ENCODE measurements around the gene GABBR2. TPM values are rescaled to one million over a fixed set of nuclear protein-coding genes. Genes with fewer than 3 reads are reported as not detected.

Gene GABBR2
- total and polyA plus RNA-seq, 4 experiments from 2014 or later: not detected

GRCh38 chr9:98345011-98345410 lies 363.7 kb downstream of the GABBR2 start:
- Histone ChIP-seq H3K9me3 (ENCODE audit: control insufficient read depth in 1 of 2, low read length in 2 of 2) (no peaks in the 10 kb centered on the region), H3K36me3 (ENCODE audit: insufficient read depth, low read length) (no peaks in the 10 kb centered on the region), H3K4me1 (ENCODE audit: insufficient read depth, low read length) (no peaks in the 10 kb centered on the region), H3K27me3 (ENCODE audit: insufficient read depth, low read length) (no peaks in the 10 kb centered on the region), H3K27ac (ENCODE audit: low read depth, low read length) (no peak overlapping the region), H3K4me3 (ENCODE audit: low read length in 2 of 2) (no peak overlapping the region)
- H3K27ac Mint-ChIP-seq: no peak overlapping the region
- peaks cover 0 to 7% (median 4%) of the 10 kb centered on the region in 8 donors for H3K9me3 Mint-ChIP-seq
- H3K27me3 Mint-ChIP-seq: peaks cover 21 to 26% of the 10 kb centered on the region in 2 donors
- no peaks in the 10 kb centered on the region for H3K4me1 Mint-ChIP-seq
- no peaks in the 10 kb centered on the region for H3K36me3 Mint-ChIP-seq
- ChIA-PET CTCF (ENCODE audit: partially characterized antibody) (no interaction called here), POLR2A (ENCODE audit: partially characterized antibody) (no interaction called here)
- no peak for DNase-seq
- no peak overlapping the region for H3K4me3 Mint-ChIP-seq
- intact Hi-C loops (cut with micrococcal nuclease): no loop called here

DNA sequence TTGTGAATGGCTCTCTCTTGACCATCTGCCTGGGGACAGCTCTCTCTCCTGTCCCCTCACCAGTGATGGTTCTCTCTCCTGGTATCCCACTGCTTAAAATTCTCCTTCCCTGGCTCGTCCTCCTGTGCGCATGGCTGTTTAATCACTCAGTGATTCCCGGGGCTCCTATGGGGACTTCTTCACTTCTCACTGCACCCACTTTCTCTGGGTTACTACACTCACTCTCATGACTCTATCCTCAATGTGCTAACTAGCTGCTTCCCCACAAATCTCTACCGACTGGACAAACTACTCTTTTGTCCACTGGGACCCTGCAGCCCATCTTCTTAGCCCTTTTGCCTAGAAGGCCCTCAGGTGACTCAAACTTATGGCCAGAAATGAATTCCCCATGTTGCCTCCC lies 364.2 kb downstream of the GABBR2 start:
- H3K27ac ChIP-seq (ENCODE audit: low read depth, low read length): no peak overlapping the region
- no peaks in the 10 kb centered on the region for H3K4me1 Mint-ChIP-seq
- H3K36me3 Mint-ChIP-seq: no peaks in the 10 kb centered on the region
- no peaks in the 10 kb centered on the region for H3K36me3 ChIP-seq (ENCODE audit: insufficient read depth, low read length)
- H3K27me3 ChIP-seq (ENCODE audit: insufficient read depth, low read length): no peaks in the 10 kb centered on the region
- H3K4me1 ChIP-seq (ENCODE audit: insufficient read depth, low read length): no peaks in the 10 kb centered on the region
- H3K9me3 Mint-ChIP-seq: peaks cover 0 to 8% (median 2%) of the 10 kb centered on the region in 8 donors
- no peak overlapping the region for H3K4me3 ChIP-seq (ENCODE audit: low read length in 2 of 2)
- H3K27me3 Mint-ChIP-seq: peaks cover 22 to 23% of the 10 kb centered on the region in 2 donors
- no peaks in the 10 kb centered on the region for H3K9me3 ChIP-seq (ENCODE audit: control insufficient read depth in 1 of 2, low read length in 2 of 2)
- H3K4me3 Mint-ChIP-seq: no peak overlapping the region
- H3K27ac Mint-ChIP-seq: no peak overlapping the region
- intact Hi-C loops (cut with micrococcal nuclease): no loop called here
- ChIA-PET CTCF (ENCODE audit: partially characterized antibody) (no interaction called here), POLR2A (ENCODE audit: partially characterized antibody) (no interaction called here)
- DNase-seq: no peak

DNA sequence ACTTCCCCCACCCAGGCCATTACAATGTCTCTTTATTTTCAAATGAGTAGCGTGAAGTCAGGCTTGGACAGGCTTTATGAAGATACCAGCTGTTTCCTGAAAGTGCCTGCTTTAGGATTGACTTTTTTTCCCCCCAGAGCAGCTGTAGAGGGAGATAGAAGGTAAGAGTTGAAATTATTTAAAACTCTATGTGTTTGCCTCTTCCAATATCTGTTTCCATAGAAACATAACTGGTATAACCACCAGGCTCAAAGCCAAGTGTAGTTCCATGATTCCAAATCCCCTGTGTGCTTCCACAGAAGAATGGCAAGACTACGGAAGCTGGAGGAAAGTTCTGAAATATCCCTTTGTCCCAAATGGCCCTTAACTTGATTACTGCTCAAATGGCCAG lies 365.9 kb downstream of the GABBR2 start:
- no peak for DNase-seq
- H3K4me1 Mint-ChIP-seq: no peaks in the 10 kb centered on the region
- intact Hi-C loops (cut with micrococcal nuclease): no loop called here
- H3K9me3 ChIP-seq (ENCODE audit: control insufficient read depth in 1 of 2, low read length in 2 of 2): no peaks in the 10 kb centered on the region
- H3K27ac Mint-ChIP-seq: no peak overlapping the region
- POLR2A ChIA-PET (ENCODE audit: partially characterized antibody): no interaction called here
- no peak overlapping the region for H3K27ac ChIP-seq (ENCODE audit: low read depth, low read length)
- CTCF ChIA-PET (ENCODE audit: partially characterized antibody): no interaction called here
- H3K4me3 Mint-ChIP-seq: no peak overlapping the region
- no peaks in the 10 kb centered on the region for H3K4me1 ChIP-seq (ENCODE audit: insufficient read depth, low read length)
- H3K36me3 Mint-ChIP-seq: no peaks in the 10 kb centered on the region
- no peaks in the 10 kb centered on the region for H3K27me3 ChIP-seq (ENCODE audit: insufficient read depth, low read length)
- H3K9me3 Mint-ChIP-seq: peaks cover 0 to 8% (median 2%) of the 10 kb centered on the region in 8 donors
- no peak overlapping the region for H3K4me3 ChIP-seq (ENCODE audit: low read length in 2 of 2)
- H3K36me3 ChIP-seq (ENCODE audit: insufficient read depth, low read length): no peaks in the 10 kb centered on the region
- peaks cover 21 to 25% of the 10 kb centered on the region in 2 donors for H3K27me3 Mint-ChIP-seq

- no peak overlapping the region for H3K4me3 ChIP-seq (ENCODE audit: low read length in 2 of 2)
- Mint-ChIP-seq H3K36me3 (no peaks in the 10 kb centered on the region), H3K4me1 (no peaks in the 10 kb centered on the region), H3K4me3 (no peak overlapping the region), H3K27me3 (peaks cover 20 to 26% of the 10 kb centered on the region in 2 donors), H3K9me3 (peaks cover 0 to 8% (median 2%) of the 10 kb centered on the region in 8 donors), H3K27ac (no peak overlapping the region)
- ChIA-PET CTCF (ENCODE audit: partially characterized antibody) (no interaction called here), POLR2A (ENCODE audit: partially characterized antibody) (no interaction called here)
- H3K36me3 ChIP-seq (ENCODE audit: insufficient read depth, low read length): no peaks in the 10 kb centered on the region
- no peaks in the 10 kb centered on the region for H3K4me1 ChIP-seq (ENCODE audit: insufficient read depth, low read length)
- intact Hi-C loops (cut with micrococcal nuclease): no loop called here
- H3K27me3 ChIP-seq (ENCODE audit: insufficient read depth, low read length): no peaks in the 10 kb centered on the region
- no peaks in the 10 kb centered on the region for H3K9me3 ChIP-seq (ENCODE audit: control insufficient read depth in 1 of 2, low read length in 2 of 2)
- DNase-seq: no peak
- no peak overlapping the region for H3K27ac ChIP-seq (ENCODE audit: low read depth, low read length)
Measured at GRCh38 chr9:98342098-98342819, 366.5 kb downstream of the GABBR2 start.

GRCh38 chr9:98341157-98342097 lies 367.3 kb downstream of the GABBR2 start:
- Mint-ChIP-seq H3K27me3 (peaks cover 22 to 24% of the 10 kb centered on the region in 2 donors), H3K9me3 (peaks cover 0 to 8% (median 2%) of the 10 kb centered on the region in 8 donors), H3K4me3 (no peak overlapping the region), H3K36me3 (no peaks in the 10 kb centered on the region), H3K27ac (no peak overlapping the region), H3K4me1 (no peaks in the 10 kb centered on the region)
- POLR2A ChIA-PET (ENCODE audit: partially characterized antibody): no interaction called here
- H3K4me3 ChIP-seq (ENCODE audit: low read length in 2 of 2): no peak overlapping the region
- no peak overlapping the region for H3K27ac ChIP-seq (ENCODE audit: low read depth, low read length)
- H3K4me1 ChIP-seq (ENCODE audit: insufficient read depth, low read length): no peaks in the 10 kb centered on the region
- H3K36me3 ChIP-seq (ENCODE audit: insufficient read depth, low read length): no peaks in the 10 kb centered on the region
- DNase-seq: no peak
- CTCF ChIA-PET (ENCODE audit: partially characterized antibody): no interaction called here
- no peaks in the 10 kb centered on the region for H3K27me3 ChIP-seq (ENCODE audit: insufficient read depth, low read length)
- intact Hi-C loops (cut with micrococcal nuclease): no loop called here
- no peaks in the 10 kb centered on the region for H3K9me3 ChIP-seq (ENCODE audit: control insufficient read depth in 1 of 2, low read length in 2 of 2)

GRCh38 chr9:98339987-98340800 lies 368.5 kb downstream of the GABBR2 start:
- Histone ChIP-seq H3K36me3 (ENCODE audit: insufficient read depth, low read length) (no peaks in the 10 kb centered on the region), H3K4me3 (ENCODE audit: low read length in 2 of 2) (no peak overlapping the region), H3K27me3 (ENCODE audit: insufficient read depth, low read length) (no peaks in the 10 kb centered on the region), H3K9me3 (ENCODE audit: control insufficient read depth in 1 of 2, low read length in 2 of 2) (no peaks in the 10 kb centered on the region), H3K4me1 (ENCODE audit: insufficient read depth, low read length) (no peaks in the 10 kb centered on the region), H3K27ac (ENCODE audit: low read depth, low read length) (no peak overlapping the region)
- CTCF ChIA-PET (ENCODE audit: partially characterized antibody): no interaction called here
- Mint-ChIP-seq H3K9me3 (peaks cover 0 to 8% (median 2%) of the 10 kb centered on the region in 8 donors), H3K27ac (no peak overlapping the region), H3K4me1 (no peaks in the 10 kb centered on the region), H3K36me3 (no peaks in the 10 kb centered on the region), H3K4me3 (no peak overlapping the region), H3K27me3 (peaks cover 26 to 30% of the 10 kb centered on the region in 2 donors)
- no peak for DNase-seq
- POLR2A ChIA-PET (ENCODE audit: partially characterized antibody): no interaction called here
- intact Hi-C loops (cut with micrococcal nuclease): no loop called here

DNA sequence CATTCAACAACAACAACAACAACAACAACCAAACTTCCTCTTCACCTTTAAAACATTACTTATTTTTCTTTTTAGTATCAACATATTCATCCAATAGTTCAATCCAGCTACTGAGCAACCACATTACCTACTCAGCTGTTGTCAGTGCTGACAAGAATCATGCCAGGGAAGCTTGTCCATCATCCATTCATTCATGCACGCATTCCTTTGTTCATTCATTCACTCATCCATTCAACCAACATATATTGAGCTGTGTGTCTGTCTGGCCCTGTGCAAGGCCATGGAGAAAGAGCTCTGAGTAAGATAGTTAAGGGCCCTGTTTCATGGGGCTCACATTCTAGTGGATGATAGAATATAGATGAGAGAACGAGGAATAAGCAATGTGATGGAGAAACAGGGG lies 373.1 kb downstream of the GABBR2 start:
- Mint-ChIP-seq H3K4me3 (no peak overlapping the region), H3K27me3 (peaks cover 24 to 26% of the 10 kb centered on the region in 2 donors), H3K4me1 (no peaks in the 10 kb centered on the region), H3K36me3 (no peaks in the 10 kb centered on the region), H3K27ac (no peak overlapping the region), H3K9me3 (peaks cover 0 to 8% (median 2%) of the 10 kb centered on the region in 8 donors)
- CTCF ChIA-PET (ENCODE audit: partially characterized antibody): no interaction called here
- Histone ChIP-seq H3K27ac (ENCODE audit: low read depth, low read length) (no peak overlapping the region), H3K36me3 (ENCODE audit: insufficient read depth, low read length) (no peaks in the 10 kb centered on the region), H3K4me3 (ENCODE audit: low read length in 2 of 2) (no peak overlapping the region), H3K9me3 (ENCODE audit: control insufficient read depth in 1 of 2, low read length in 2 of 2) (no peaks in the 10 kb centered on the region), H3K27me3 (ENCODE audit: insufficient read depth, low read length) (no peaks in the 10 kb centered on the region), H3K4me1 (ENCODE audit: insufficient read depth, low read length) (no peaks in the 10 kb centered on the region)
- POLR2A ChIA-PET (ENCODE audit: partially characterized antibody): no interaction called here
- no peak for DNase-seq
- intact Hi-C loops (cut with micrococcal nuclease): no loop called here

Measured in CD4-positive, alpha-beta memory T cell (primary cell).